Hematopoietic multipotent progenitor cell treated with erythropoietin and hydrocortisone succinate and interleukin-3 and kit ligand, for 6 days (in vitro differentiated cells): Measurements from ENCODE around the gene FADS3.
A peak's percentile ranks its signal among the peaks of the same experiment; 100 is the strongest.

Experiments used
- DNase-seq: peaks from one replicate; pipeline ENCODE4 v3.0.0-alpha.2; 2015

The FADS3 gene

GRCh38 chr11:61875698-61876097 is 15.6 kb downstream of the FADS3 start:
- no peak for DNase-seq

- DNase-seq = no peak
Measured at GRCh38 chr11:61874853-61875252, 16.5 kb downstream of the FADS3 start.

GRCh38 chr11:61874377-61874809 is 17.0 kb downstream of the FADS3 start:
- no peak for DNase-seq

- DNase-seq = no peak
Measured at GRCh38 chr11:61873588-61874376, 17.6 kb downstream of the FADS3 start.

- DNase-seq = no peak
Measured at GRCh38 chr11:61872935-61873565, 18.3 kb downstream of the FADS3 start.

- peak; percentile 92 for DNase-seq
Measured at GRCh38 chr11:61871158-61871597, 20.2 kb downstream of the FADS3 start.

- DNase-seq = peak; percentile 51
Measured at GRCh38 chr11:61870541-61871031, 20.8 kb downstream of the FADS3 start.

GRCh38 chr11:61869708-61870451 is 21.5 kb downstream of the FADS3 start:
- peak; percentile 97 for DNase-seq

GRCh38 chr11:61869429-61869707 is 22.0 kb downstream of the FADS3 start:
- DNase-seq = peak; percentile 74

- peak; percentile 63 for DNase-seq
Measured at GRCh38 chr11:61868571-61869428, 22.5 kb downstream of the FADS3 start.

- DNase-seq = no peak
Measured at GRCh38 chr11:61866958-61867343, 24.4 kb downstream of the FADS3 start.

- no peak for DNase-seq
Measured at GRCh38 chr11:61866231-61866957, 25.0 kb downstream of the FADS3 start.

- DNase-seq = no peak
Measured at GRCh38 chr11:61864814-61865775, 26.2 kb downstream of the FADS3 start.

- no peak for DNase-seq
Measured at GRCh38 chr11:61863548-61864081, 27.7 kb downstream of the FADS3 start.

GRCh38 chr11:61862714-61863547 is 28.4 kb downstream of the FADS3 start:
- DNase-seq = no peak

GRCh38 chr11:61861634-61862033 is 29.7 kb downstream of the FADS3 start:
- DNase-seq = no peak

GRCh38 chr11:61860054-61860903 is 31.1 kb downstream of the FADS3 start:
- DNase-seq = peak; percentile 39

GRCh38 chr11:61855939-61856680 is 35.2 kb downstream of the FADS3 start:
- no peak for DNase-seq
